Neural cell (in vitro differentiated cells): ENCODE results near the gene IRX4. TPM values are rescaled to one million over a fixed set of nuclear protein-coding genes. Genes with fewer than 3 reads are reported as not detected.

Experiments
- H2AFZ ChIP-seq: fragments of 200-600, 300-800 bp; sonication (generic), shearing (Covaris generic); 2 replicates; pipeline ENCODE4 v1.6.0; 2014; ENCODE audit warnings: low read depth, mild to moderate bottlenecking, antibody characterized with exemption, low read length, moderate library complexity
- H3F3A ChIP-seq: fragments of 200-600 bp; shearing (Covaris generic); 2 replicates; pipeline ENCODE4 v1.6.1; 2016; ENCODE audit warnings: mild to moderate bottlenecking, moderate library complexity, mixed read lengths, antibody characterized with exemption, low read length; ENCODE audit not compliant: insufficient read depth, poor library complexity, severe bottlenecking
- H3K27ac ChIP-seq: fragments of 200-600, 300-800 bp; sonication (generic), shearing (Covaris generic); 2 replicates; pipeline ENCODE4 v1.5.1; 2014; ENCODE audit warnings: mild to moderate bottlenecking, low read length, moderate library complexity
- H3K27me3 ChIP-seq: fragments of 300-800, 200-600 bp; sonication (generic), shearing (Covaris generic); 2 replicates; pipeline ENCODE4 v1.6.0; 2014; ENCODE audit warnings: mild to moderate bottlenecking, low read depth, low read length, moderate library complexity; ENCODE audit not compliant: insufficient read depth
- H3K36me3 ChIP-seq: fragments of 300-800, 200-600 bp; sonication (generic), shearing (Covaris generic); 2 replicates; pipeline ENCODE4 v1.5.1; 2014; ENCODE audit warnings: mild to moderate bottlenecking, antibody characterized with exemption, low read length, moderate library complexity; ENCODE audit not compliant: insufficient read depth
- H3K4me2 ChIP-seq: fragments of 300-800, 200-600 bp; sonication (generic), shearing (Covaris generic); 2 replicates; pipeline ENCODE4 v1.6.0; 2014; ENCODE audit warnings: mild to moderate bottlenecking, low read length
- H3K4me3 ChIP-seq: fragments of 300-800, 200-600 bp; sonication (generic), shearing (Covaris generic); 2 replicates; pipeline ENCODE4 v1.5.1; 2014; ENCODE audit warnings: mild to moderate bottlenecking, low read length, moderate library complexity
- H3K79me2 ChIP-seq: fragments of 200-600 bp; shearing (Covaris generic); replicated peaks from 2 replicates; pipeline ENCODE4 v1.6.0; 2014; ENCODE audit warnings: mild to moderate bottlenecking, low read length, moderate library complexity; ENCODE audit not compliant: insufficient read depth
- H3K9ac ChIP-seq: fragments of 300-800, 200-600 bp; sonication (generic), shearing (Covaris generic); 2 replicates; pipeline ENCODE4 v1.6.1; 2016; ENCODE audit warnings: mild to moderate bottlenecking, low read length, mixed read lengths
- H3K9me2 ChIP-seq: fragments of 200-600 bp; shearing (Covaris generic); 2 replicates; pipeline ENCODE4 v1.6.1; 2016; ENCODE audit warnings: mild to moderate bottlenecking, low read length, mixed read lengths; ENCODE audit not compliant: insufficient read depth
- H3K9me3 ChIP-seq: fragments of 200-600, 300-800 bp; sonication (generic), shearing (Covaris generic); 2 replicates; pipeline ENCODE4 v1.6.1; 2016; ENCODE audit warnings: mild to moderate bottlenecking, mixed run types, low read length, moderate library complexity, mixed read lengths
- H4K20me1 ChIP-seq: fragments of 200-600 bp; shearing (Covaris generic); 2 replicates; pipeline ENCODE4 v1.6.1; 2016; ENCODE audit warnings: mild to moderate bottlenecking, mixed run types; ENCODE audit not compliant: insufficient read depth
- CTCF ChIP-seq: fragments of 450-650 bp; IDR thresholded peaks from 2 replicates; pipeline ENCODE4 v1.5.1; 2014; ENCODE audit warnings: antibody characterized with exemption, mild to moderate bottlenecking, moderate library complexity; ENCODE audit not compliant: poor library complexity, severe bottlenecking
- EP300 ChIP-seq: fragments of 450-650 bp; conservative IDR thresholded peaks from 2 replicates; pipeline ENCODE4 v1.6.1; 2014; ENCODE audit warnings: antibody characterized with exemption, mild to moderate bottlenecking, moderate library complexity; ENCODE audit not compliant: poor library complexity, severe bottlenecking
- EZH2 ChIP-seq: fragments of 200-600, 300-800 bp; shearing (Covaris generic), sonication (generic); IDR thresholded peaks from 2 replicates; pipeline ENCODE4 v1.6.1; 2014; ENCODE audit warnings: antibody characterized with exemption, low read length, borderline replicate concordance, mild to moderate bottlenecking; ENCODE audit not compliant: insufficient read depth, poor library complexity, severe bottlenecking
- MXI1 ChIP-seq: fragments of 450-650 bp; conservative IDR thresholded peaks from 2 replicates; pipeline ENCODE4 v1.6.1; 2014; ENCODE audit warnings: antibody characterized with exemption, mild to moderate bottlenecking; ENCODE audit not compliant: poor library complexity, severe bottlenecking
- POLR2AphosphoS5 ChIP-seq: IDR thresholded peaks from 2 replicates; pipeline ENCODE4 v1.6.1; 2012
- RAD21 ChIP-seq: fragments of 450-650 bp; conservative IDR thresholded peaks from 2 replicates; pipeline ENCODE4 v1.6.1; 2014; ENCODE audit warnings: antibody characterized with exemption, mild to moderate bottlenecking, moderate library complexity
- REST ChIP-seq: IDR thresholded peaks from 2 replicates; pipeline ENCODE4 v1.6.1; 2012; ENCODE audit warnings: borderline replicate concordance
- SMC3 ChIP-seq: fragments of 450-650 bp; conservative IDR thresholded peaks from 2 replicates; pipeline ENCODE4 v1.6.1; 2014; ENCODE audit warnings: antibody characterized with exemption, mild to moderate bottlenecking, moderate library complexity; ENCODE audit not compliant: poor library complexity
- TAF1 ChIP-seq: IDR thresholded peaks from 2 replicates; pipeline ENCODE4 v1.6.1; 2012; ENCODE audit warnings: low read depth
- polyA plus RNA-seq: library from polyadenylated mRNA; depleted of rRNA; stranded (reverse); fragments of >200 nt; gene quantifications from 2 replicates; pipeline ENCODE4 v1.2.3, GENCODE V29; 2014

The IRX4 gene
- polyA plus RNA-seq, 1 donor from 2014 or later, result not detected

- Histone ChIP-seq H3K4me3 (no peak overlapping the region), H3K79me2 (no peaks in the 10 kb centered on the region), H2AFZ (no peak overlapping the region), H3K36me3 (no peaks in the 10 kb centered on the region), H3K9me2 (no peaks in the 10 kb centered on the region), H3K27ac (no peak overlapping the region), H3F3A (no peaks in the 10 kb centered on the region), H3K4me2 (no peak overlapping the region), H3K27me3 (peaks cover 4% of the 10 kb centered on the region), H4K20me1 (no peaks in the 10 kb centered on the region), H3K9ac (no peak overlapping the region), H3K9me3 (no peaks in the 10 kb centered on the region)
- TF ChIP-seq CTCF, result no peak
Observed at GRCh38 chr5:1858436-1858835, 24.3 kb downstream of the IRX4 start.

- no peaks in the 10 kb centered on the region for H3K79me2 ChIP-seq
- TF ChIP-seq MXI1 (no peak), EZH2 (no peak), SMC3 (no peak), REST (no peak), RAD21 (no peak), CTCF (no peak), TAF1 (no peak), POLR2AphosphoS5 (no peak), EP300 (no peak)
- H3K4me2 ChIP-seq, result no peak overlapping the region
- H3K36me3 ChIP-seq, result no peaks in the 10 kb centered on the region
- H4K20me1 ChIP-seq, result no peaks in the 10 kb centered on the region
- H2AFZ ChIP-seq, result no peak overlapping the region
- H3K4me3 ChIP-seq, result no peak overlapping the region
- H3K9me2 ChIP-seq, result no peaks in the 10 kb centered on the region
- peaks cover 13% of the 10 kb centered on the region for H3K27me3 ChIP-seq
- H3K9me3 ChIP-seq, result no peaks in the 10 kb centered on the region
- H3K9ac ChIP-seq, result no peak overlapping the region
- H3K27ac ChIP-seq, result no peak overlapping the region
- H3F3A ChIP-seq, result no peaks in the 10 kb centered on the region
Observed at GRCh38 chr5:1857256-1857600, 25.5 kb downstream of the IRX4 start.
